IMR-90 (cell line): Measurements from ENCODE around the gene FHAD1. TPM values are rescaled to one million over a fixed set of nuclear protein-coding genes. Genes with fewer than 3 reads are reported as not detected.

Experiments
- ATAC-seq: fragments of 200-7000 bp; cut with Tn5 transposase; 2 replicates; pipeline ENCODE4 v1.9.1; 2020; ENCODE audit warnings: low read depth, mild to moderate bottlenecking, moderate library complexity
- BruUV-seq: library from RNA; stranded (reverse); fragments of 400-500 nt; replicated peaks from 2 replicates; lab custom pipeline; 2021; lab: Mats Ljungman, UMichigan
- CTCF ChIA-PET: fragments of 300-600 bp; formaldehyde crosslinking; extraction: SDS; loops from one replicate; lab custom pipeline; 2021; ENCODE audit warnings: antibody characterized with exemption; lab: Yijun Ruan, JAX
- POLR2A ChIA-PET: fragments of 300-600 bp; sonication (Branson Sonifier 250); formaldehyde crosslinking; loops from one replicate; lab custom pipeline; 2022; ENCODE audit warnings: antibody characterized with exemption; ENCODE audit not compliant: unreplicated experiment; lab: Charles Lee
- DNase-seq: peaks from one replicate; pipeline ENCODE4 v3.0.0; 2013
- H2AFZ ChIP-seq: replicated peaks from 2 replicates; pipeline ENCODE3; 2013; ENCODE audit warnings: low read length, mild to moderate bottlenecking; ENCODE audit not compliant: poor library complexity
- H2AK5ac ChIP-seq: 2 replicates; pipeline ENCODE4 v1.6.1; 2013; ENCODE audit warnings: low read depth, low read length, inconsistent platforms
- H2AK9ac ChIP-seq: replicated peaks from 2 replicates; pipeline ENCODE3; 2013; ENCODE audit warnings: mild to moderate bottlenecking, low read depth, low read length, moderate library complexity; ENCODE audit not compliant: poor library complexity
- H2BK120ac ChIP-seq: 2 replicates; pipeline ENCODE4 v1.6.1; 2013; ENCODE audit warnings: low read depth, low read length, inconsistent platforms
- H2BK15ac ChIP-seq: 3 replicates; pipeline ENCODE4 v1.6.1; 2013; ENCODE audit warnings: low read depth, low read length, inconsistent platforms
- H2BK20ac ChIP-seq: 2 replicates; pipeline ENCODE4 v1.6.1; 2013; ENCODE audit warnings: low read depth, mild to moderate bottlenecking, inconsistent platforms, low read length, moderate library complexity
- H2BK5ac ChIP-seq: 2 replicates; pipeline ENCODE4 v1.6.1; 2013; ENCODE audit warnings: mild to moderate bottlenecking, low read depth, low read length, inconsistent platforms; ENCODE audit not compliant: poor library complexity, severe bottlenecking
- H3K14ac ChIP-seq: replicated peaks from 2 replicates; pipeline ENCODE4 v1.6.1; 2013; ENCODE audit warnings: low read depth, low read length, inconsistent platforms
- H3K18ac ChIP-seq: 2 replicates; pipeline ENCODE4 v1.6.1; 2013; ENCODE audit warnings: low read depth, low read length, control low read depth
- H3K23ac ChIP-seq: 2 replicates; pipeline ENCODE4 v1.6.1; 2013; ENCODE audit warnings: low read depth, low read length, inconsistent platforms
- H3K27ac ChIP-seq: 2 replicates; pipeline ENCODE4 v1.5.1; 2013; ENCODE audit warnings: mild to moderate bottlenecking, control low read depth, low read length; ENCODE audit not compliant: insufficient read depth
- H3K27me3 ChIP-seq: 2 replicates; pipeline ENCODE4 v1.6.1; 2013; ENCODE audit warnings: low read length; ENCODE audit not compliant: control insufficient read depth, insufficient read depth
- H3K36me3 ChIP-seq: 2 replicates; pipeline ENCODE4 v1.6.1; 2013; ENCODE audit warnings: low read length, mixed read lengths; ENCODE audit not compliant: control insufficient read depth, insufficient read depth
- H3K4ac ChIP-seq: 2 replicates; pipeline ENCODE4 v1.6.1; 2013; ENCODE audit warnings: low read depth, low read length, inconsistent platforms
- H3K4me1 ChIP-seq: 2 replicates; pipeline ENCODE4 v1.6.1; 2013; ENCODE audit warnings: low read length, mixed read lengths; ENCODE audit not compliant: control insufficient read depth, insufficient read depth
- H3K4me2 ChIP-seq: 2 replicates; pipeline ENCODE4 v1.6.1; 2013; ENCODE audit warnings: low read depth, mild to moderate bottlenecking, control low read depth, low read length, moderate library complexity
- H3K4me3 ChIP-seq: 2 replicates; pipeline ENCODE4 v1.5.1; 2013; ENCODE audit warnings: low read depth, mild to moderate bottlenecking, control low read depth, low read length, moderate library complexity; ENCODE audit not compliant: insufficient read depth
- H3K56ac ChIP-seq: 2 replicates; pipeline ENCODE4 v1.6.1; 2013; ENCODE audit warnings: low read length, inconsistent platforms; ENCODE audit not compliant: insufficient read depth; ENCODE audit errors: extremely low read depth
- H3K79me1 ChIP-seq, 2 experiments: 2 replicates each; pipeline ENCODE4 v1.6.1; 2013; ENCODE audit warnings: low read length in 2 of 2, inconsistent platforms in 1 of 2, low read depth in 1 of 2
- H3K9ac ChIP-seq: 2 replicates; pipeline ENCODE4 v1.6.1; 2013; ENCODE audit warnings: low read depth, low read length, control low read depth
- H3K9me1 ChIP-seq: 2 replicates; pipeline ENCODE4 v1.6.1; 2013; ENCODE audit warnings: low read length, inconsistent platforms; ENCODE audit not compliant: insufficient read depth
- H3K9me3 ChIP-seq: 2 replicates; pipeline ENCODE4 v1.6.1; 2013; ENCODE audit warnings: low read length; ENCODE audit not compliant: control insufficient read depth, insufficient read depth
- H4K20me1 ChIP-seq: 2 replicates; pipeline ENCODE4 v1.6.1; 2013; ENCODE audit warnings: low read length, inconsistent platforms; ENCODE audit not compliant: insufficient read depth
- H4K5ac ChIP-seq: 2 replicates; pipeline ENCODE4 v1.6.1; 2013; ENCODE audit warnings: mild to moderate bottlenecking, low read depth, low read length, control low read depth
- H4K8ac ChIP-seq, 2 experiments: 2 replicates each; pipeline ENCODE4 v1.6.1; 2013; ENCODE audit warnings: low read depth in 2 of 2, low read length in 2 of 2, control low read depth in 1 of 2, inconsistent platforms in 1 of 2
- H4K91ac ChIP-seq: 2 replicates; pipeline ENCODE4 v1.6.1; 2013; ENCODE audit warnings: low read depth, low read length, inconsistent platforms; ENCODE audit not compliant: insufficient read depth
- BHLHE40 ChIP-seq: fragments of 150-350 bp; IDR thresholded peaks from 2 replicates; pipeline ENCODE4 v1.6.1; 2016; ENCODE audit warnings: mild to moderate bottlenecking, low read depth, low read length
- CEBPB ChIP-seq: IDR thresholded peaks from 2 replicates; pipeline ENCODE4 v1.6.1; 2012; ENCODE audit warnings: low read depth, low read length, improper control_type of control experiment
- CHD1 ChIP-seq: IDR thresholded peaks from 2 replicates; pipeline ENCODE4 v1.6.1; 2012; ENCODE audit warnings: low read depth, low read length, improper control_type of control experiment
- CTCF ChIP-seq: conservative IDR thresholded peaks from 2 replicates; pipeline ENCODE4 v1.5.1; 2012; ENCODE audit warnings: mild to moderate bottlenecking, low read depth, low read length, improper control_type of control experiment
- ELK1 ChIP-seq: fragments of 150-350 bp; IDR thresholded peaks from 2 replicates; pipeline ENCODE4 v1.6.1; 2016; ENCODE audit warnings: low read depth, mild to moderate bottlenecking, low read length, moderate library complexity, borderline replicate concordance
- FOS ChIP-seq: fragments of 150-350 bp; IDR thresholded peaks from 2 replicates; pipeline ENCODE4 v1.6.1; 2016; ENCODE audit warnings: low read depth, low read length
- MAFK ChIP-seq: IDR thresholded peaks from 2 replicates; pipeline ENCODE4 v1.6.1; 2012; ENCODE audit warnings: low read depth, low read length, improper control_type of control experiment
- MAZ ChIP-seq: IDR thresholded peaks from 2 replicates; pipeline ENCODE4 v1.6.1; 2012; ENCODE audit warnings: low read depth, mild to moderate bottlenecking, low read length, improper control_type of control experiment, moderate library complexity, borderline replicate concordance
- MXI1 ChIP-seq: IDR thresholded peaks from 2 replicates; pipeline ENCODE4 v1.6.1; 2012; ENCODE audit warnings: low read depth, mild to moderate bottlenecking, low read length, moderate library complexity, borderline replicate concordance
- NFE2L2 ChIP-seq: fragments of 150-350 bp; IDR thresholded peaks from 2 replicates; pipeline ENCODE4 v1.6.1; 2016; ENCODE audit warnings: low read depth, mild to moderate bottlenecking, low read length
- POLR2A ChIP-seq: IDR thresholded peaks from 2 replicates; pipeline ENCODE4 v1.6.1; 2012; ENCODE audit warnings: mild to moderate bottlenecking, low read depth, low read length
- RAD21 ChIP-seq: IDR thresholded peaks from 2 replicates; pipeline ENCODE4 v1.6.1; 2012; ENCODE audit warnings: low read length, improper control_type of control experiment
- RCOR1 ChIP-seq: IDR thresholded peaks from 2 replicates; pipeline ENCODE4 v1.6.1; 2012; ENCODE audit warnings: mild to moderate bottlenecking, low read length, improper control_type of control experiment; ENCODE audit not compliant: insufficient replicate concordance
- RFX5 ChIP-seq: IDR thresholded peaks from 2 replicates; pipeline ENCODE4 v1.8.0; 2012; ENCODE audit warnings: low read depth, mild to moderate bottlenecking, low read length, moderate library complexity
- SMC3 ChIP-seq: fragments of 150-350 bp; IDR thresholded peaks from 2 replicates; pipeline ENCODE4 v1.6.1; 2016; ENCODE audit warnings: low read depth, mild to moderate bottlenecking, antibody characterized with exemption, low read length, moderate library complexity
- USF2 ChIP-seq: fragments of 150-350 bp; IDR thresholded peaks from 2 replicates; pipeline ENCODE4 v1.6.1; 2017; ENCODE audit warnings: mild to moderate bottlenecking, antibody characterized with exemption, low read length, low read depth
- WGBS, 2 experiments: methylation state at CpG; one replicate each; pipeline versions ENCODE4 v1.1.5 to v1.1.7; 2013; ENCODE audit warnings: missing lambda C conversion rate in 2 of 2; ENCODE audit not compliant: insufficient read length in 1 of 2; ENCODE audit errors: extremely low coverage in 2 of 2; 5-methylcytosine and 5-hydroxymethylcytosine counted together
- dilution Hi-C: fragments of 300-500 bp; cut with HindIII; formaldehyde crosslinking; loops from one replicate; pipeline ENCODE4 v1.14.3; 2018; ENCODE audit warnings: low sequenced_read_pairs; ENCODE audit not compliant: unreplicated experiment
- in situ Hi-C: fragments of 300-500 bp; cut with MboI; formaldehyde crosslinking; loops from 3 replicates; pipeline ENCODE4 v1.14.3; 2019; ENCODE audit warnings: low sequenced_read_pairs, inconsistent platforms, mixed read lengths
- intact Hi-C: fragments of 100-400 bp; cut with micrococcal nuclease; formaldehyde crosslinking; loops from 2 replicates; pipeline ENCODE4 v1.10.0; 2022
- polyA plus RNA-seq, 3 experiments: library from polyadenylated mRNA; depleted of rRNA; stranded (reverse); fragments of >200 nt; gene quantifications; 2 replicates each; pipeline ENCODE4 v1.2.3, GENCODE V29; 2012; ENCODE audit warnings: low replicate concordance in 1 of 3
- total RNA-seq: library from RNA; depleted of rRNA; stranded (reverse); fragments of >200 nt; gene quantifications from 2 replicates; pipeline ENCODE4 v1.2.3, GENCODE V29; 2012

FHAD1 gene
- total and polyA plus RNA-seq, 2 of the 4 experiments (the other 2 are of a cell fraction) = not detected

- no peaks in the 10 kb centered on the region for H3K9me3 ChIP-seq
- no peak overlapping the region for H3K9ac ChIP-seq
- H2BK5ac ChIP-seq = no peak overlapping the region
- H3K23ac ChIP-seq = no peak overlapping the region
- no peak overlapping the region for H2AK5ac ChIP-seq
- H3K14ac ChIP-seq = no peak overlapping the region
- DNase-seq (no peak), ATAC-seq (no peak)
- H2BK15ac ChIP-seq = no peak overlapping the region
- H4K91ac ChIP-seq = no peak overlapping the region
- no TSS peak for BruUV-seq
- H3K27me3 ChIP-seq = peaks cover 6% of the 10 kb centered on the region
- in situ Hi-C loops (no loop called here), intact Hi-C loops (no loop called here), dilution Hi-C loops (no loop called here)
- no peak overlapping the region for H2AFZ ChIP-seq
- H3K79me1 ChIP-seq = no peaks in the 10 kb centered on the region
- H4K8ac ChIP-seq = no peak overlapping the region
- ChIA-PET POLR2A (no interaction called here), CTCF (interaction anchor here (1.0 kb wide), 1 partner anchor 169 kb away, joined by 6 read pairs; no protein-coding TSS in a partner anchor)
- H3K4me2 ChIP-seq = no peak overlapping the region
- no peak overlapping the region for H3K27ac ChIP-seq
- no peak overlapping the region for H4K5ac ChIP-seq
- H2AK9ac ChIP-seq = no peak overlapping the region
- no peak overlapping the region for H3K56ac ChIP-seq
- no peaks in the 10 kb centered on the region for H3K9me1 ChIP-seq
- no peak overlapping the region for H3K4me3 ChIP-seq
- H3K18ac ChIP-seq = no peak overlapping the region
- H2BK20ac ChIP-seq = no peak overlapping the region
- 86% methylated on average over 1 of the region's 2 CpGs; no CpG with 5 or more reads in 1 of the 2 experiments for WGBS, 2 experiments
- no peaks in the 10 kb centered on the region for H4K20me1 ChIP-seq
- no peaks in the 10 kb centered on the region for H3K36me3 ChIP-seq
- no peak overlapping the region for H3K4ac ChIP-seq
- no peak overlapping the region for H2BK120ac ChIP-seq
- TF ChIP-seq MAZ = no peak
- TF ChIP-seq CEBPB = no peak
- TF ChIP-seq SMC3 = no peak
- TF ChIP-seq RFX5 = no peak
- TF ChIP-seq CTCF = no peak
- no peak for TF ChIP-seq FOS
- no peak for TF ChIP-seq USF2
- TF ChIP-seq ELK1 = no peak
- no peak for TF ChIP-seq POLR2A
- no peak for TF ChIP-seq MXI1
- TF ChIP-seq CHD1 = no peak
- no peak for TF ChIP-seq RAD21
- TF ChIP-seq NFE2L2 = no peak
- TF ChIP-seq MAFK = no peak
- no peak for TF ChIP-seq BHLHE40
- no peak for TF ChIP-seq RCOR1
- no peaks in the 10 kb centered on the region; the same call in 1 of the 2 replicates for H3K4me1 ChIP-seq
Measured at GRCh38 chr1:15282038-15282437, 35.0 kb downstream of the FHAD1 start.
